HG03280 (cell line): ENCODE measurements around the gene GPT2.
"Not testable (repeated sequence)": the region's sequence is repeated elsewhere in the genome, so short reads cannot be mapped to it uniquely, and the experiment has no call there.

ENCODE experiments used
- ATAC-seq: cut with Tn5 transposase; IDR thresholded peaks from one replicate; pipeline ENCODE4 v1.9.1; 2021; ENCODE audit warnings: mild to moderate bottlenecking, moderate library complexity; ENCODE audit not compliant: unreplicated experiment

Gene GPT2

DNA sequence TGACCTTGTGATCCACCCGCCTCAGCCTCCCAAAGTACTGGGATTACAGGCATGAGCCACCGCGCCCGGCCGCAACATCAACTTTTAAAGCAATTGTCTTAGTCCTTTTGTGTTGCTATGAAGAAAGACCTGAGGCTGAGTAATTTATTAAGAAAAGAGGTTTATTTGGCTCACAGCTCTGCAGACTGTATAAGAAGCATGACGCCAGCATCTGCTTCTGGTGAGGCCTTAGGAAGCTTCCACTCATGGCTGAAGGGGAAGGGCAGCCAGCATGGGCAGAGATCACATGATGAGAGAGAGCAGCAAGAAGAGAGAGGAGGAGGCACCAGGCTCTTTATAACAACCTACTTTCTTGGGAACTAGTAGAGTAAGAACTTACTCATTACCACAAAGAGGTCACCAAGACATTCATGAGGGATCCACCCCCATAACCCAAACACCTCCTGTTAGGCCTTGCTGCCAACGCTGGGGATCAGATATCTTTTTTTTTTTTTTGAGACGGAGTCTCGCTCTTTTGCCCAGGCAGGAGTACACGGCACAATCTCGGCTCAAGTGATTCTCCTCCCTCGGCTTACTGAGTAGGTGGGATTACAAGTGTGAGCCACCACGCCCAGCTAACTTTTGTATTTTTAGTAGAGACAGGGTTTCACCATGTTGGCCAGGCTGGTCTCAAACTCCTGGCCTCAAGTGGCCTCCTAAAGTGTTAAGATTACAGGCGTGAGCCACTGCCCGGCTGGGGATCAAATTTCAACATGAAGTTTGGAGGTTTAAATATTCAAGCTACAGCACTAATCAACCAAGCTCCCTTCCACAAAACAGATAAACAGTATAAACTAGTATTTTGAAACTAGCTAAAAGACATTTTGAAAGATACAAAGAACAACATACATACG lies 21.4 kb upstream of the GPT2 start:
- ATAC-seq: no peak

DNA sequence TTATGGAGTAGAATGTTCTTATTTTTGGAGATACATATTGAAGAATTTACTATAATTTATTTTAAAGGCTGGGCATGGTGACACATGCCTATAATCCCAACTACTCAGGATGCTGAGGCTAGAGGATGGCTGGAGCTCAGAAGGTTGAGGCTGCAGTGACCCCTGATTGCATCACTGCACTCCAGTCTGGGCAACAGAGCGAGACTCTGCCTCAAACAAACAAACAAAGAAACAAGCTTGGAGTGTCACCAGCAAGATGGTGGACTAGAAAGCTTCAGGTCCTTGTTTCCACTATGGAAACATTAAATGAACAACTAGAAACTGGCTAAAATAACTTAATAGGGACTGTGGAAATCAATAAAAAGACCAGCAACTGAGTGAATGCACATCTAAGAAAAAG lies 17.9 kb upstream of the GPT2 start:
- no peak for ATAC-seq

GRCh38 chr16:46867486-46867885 lies 16.7 kb upstream of the GPT2 start:
- not testable (repeated sequence) for ATAC-seq

DNA sequence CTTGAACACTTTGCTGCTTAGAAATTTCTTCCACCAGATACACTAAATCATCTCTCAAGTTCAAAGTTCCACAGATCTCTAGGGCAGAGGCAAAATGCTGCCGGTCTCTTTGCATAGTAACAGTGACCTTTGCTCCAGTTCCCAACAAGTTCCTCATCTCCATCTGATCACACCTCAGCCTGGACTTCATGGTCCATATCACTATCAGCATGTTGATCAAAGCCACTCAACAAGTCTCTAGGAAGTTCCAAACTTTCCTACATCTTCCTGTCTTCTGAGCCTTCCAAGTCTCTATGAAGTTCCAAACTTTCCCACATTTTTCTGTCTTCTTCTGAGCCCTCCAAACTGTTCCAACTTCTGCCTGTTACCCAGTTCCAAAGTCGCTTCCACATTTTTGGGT lies 15.3 kb upstream of the GPT2 start:
- ATAC-seq: not testable (repeated sequence)

DNA sequence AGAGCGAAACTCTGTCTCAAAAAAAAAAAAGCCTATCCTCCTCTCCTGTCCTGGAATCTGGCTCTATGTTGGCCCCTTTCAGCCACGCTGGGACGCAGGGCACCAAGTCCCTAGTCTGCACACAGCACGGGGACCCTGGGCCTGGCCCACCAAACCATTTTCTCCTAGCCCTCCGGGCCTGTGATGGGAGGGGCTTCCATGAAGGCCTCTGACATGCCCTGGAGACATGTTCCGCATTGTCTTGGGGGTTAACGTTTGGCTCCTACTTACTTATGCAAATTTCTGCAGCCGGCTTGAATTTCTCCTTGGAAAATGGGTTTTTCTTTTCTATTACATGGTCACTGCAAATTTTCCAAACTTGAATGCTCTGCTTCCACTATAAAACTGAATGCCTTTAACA lies 12.6 kb upstream of the GPT2 start:
- no peak for ATAC-seq

DNA sequence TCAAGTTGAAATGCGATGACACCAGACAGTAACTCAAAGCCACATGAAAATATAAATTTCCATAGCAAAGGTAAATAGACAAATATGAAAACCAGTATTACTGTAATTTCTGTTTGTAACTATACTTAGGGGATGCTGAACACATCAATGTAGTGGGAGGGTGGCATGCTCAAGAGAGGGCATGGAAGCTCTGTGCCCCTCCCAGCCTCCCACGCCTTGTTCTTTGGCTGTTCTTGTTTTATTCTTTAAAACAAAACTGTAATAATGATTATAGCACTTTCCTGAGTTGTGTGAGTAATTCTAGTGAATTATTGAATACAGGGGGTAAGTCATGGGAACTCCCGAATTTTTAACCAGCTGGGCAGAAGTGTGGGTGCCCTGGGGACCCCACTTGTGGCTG lies 11.0 kb upstream of the GPT2 start:
- ATAC-seq: no peak

DNA sequence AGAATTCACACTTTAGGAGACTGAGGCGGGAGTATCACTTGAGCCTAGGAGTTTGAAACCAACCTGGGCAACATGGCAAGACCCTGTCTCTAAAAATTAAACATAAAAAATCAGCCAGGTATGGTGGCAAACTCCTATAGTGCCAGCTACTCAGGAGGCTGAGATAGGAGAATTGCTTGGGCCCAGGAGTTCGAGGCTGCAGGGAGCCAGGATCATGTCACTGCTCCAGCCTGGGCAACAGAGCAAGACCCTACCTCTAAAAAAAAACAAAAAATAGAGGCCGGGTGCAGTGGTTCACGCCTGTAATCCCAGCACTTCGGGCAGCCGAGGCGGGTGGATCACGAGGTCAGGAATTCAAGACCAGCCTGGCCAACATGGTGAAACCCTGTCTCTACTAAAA lies 8.9 kb upstream of the GPT2 start:
- no peak for ATAC-seq

DNA sequence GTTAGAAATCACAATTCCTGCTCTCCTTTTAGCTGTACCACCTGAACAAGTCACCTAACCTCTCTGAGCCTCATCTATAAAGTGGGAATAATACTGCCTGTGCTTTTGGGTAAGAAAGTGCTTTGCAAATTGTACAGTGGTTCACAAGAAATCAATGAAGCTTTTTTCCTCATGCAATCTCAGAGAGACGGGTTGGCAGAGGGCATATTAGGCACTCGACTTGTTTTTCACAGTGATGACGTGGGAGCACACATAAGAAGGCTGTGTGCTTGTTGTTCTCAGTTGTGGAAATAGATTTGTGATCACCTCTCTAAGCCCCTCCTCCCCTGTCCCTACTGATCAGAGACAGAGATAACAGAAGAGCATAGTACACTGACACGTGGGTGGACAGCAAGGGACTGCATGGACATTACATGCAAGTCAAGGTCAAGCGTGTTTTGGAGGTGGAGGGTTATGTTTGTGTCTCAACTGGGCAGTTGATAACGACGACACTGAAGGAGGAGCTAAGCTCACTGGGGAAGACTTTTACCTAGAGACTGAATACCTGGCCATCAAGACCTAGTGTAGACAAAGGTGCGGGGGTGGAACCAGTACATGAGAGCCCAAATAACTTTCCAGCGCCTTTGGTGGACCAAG lies 1.7 kb upstream of the GPT2 start:
- ATAC-seq: no peak

- ATAC-seq: no peak
Observed at GRCh38 chr16:46882940-46883307, 1.2 kb upstream of the GPT2 start.

DNA sequence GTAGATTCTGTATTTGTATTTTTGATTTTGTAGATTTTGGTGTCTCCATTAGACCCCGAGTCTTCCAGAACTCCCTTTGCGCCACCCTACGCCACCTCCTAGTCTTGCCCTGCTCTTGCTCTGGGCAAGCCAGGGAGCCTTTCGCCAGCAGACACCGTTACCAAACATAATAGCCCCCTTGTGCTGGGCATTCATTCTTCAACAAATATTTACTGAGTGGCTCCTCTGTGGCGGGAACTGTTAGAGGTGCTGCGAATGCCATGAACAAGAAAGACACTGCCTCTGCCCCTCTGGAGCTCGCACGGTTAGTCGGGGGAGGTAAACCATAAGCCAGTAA lies 841 bp upstream of the GPT2 start:
- no peak for ATAC-seq

DNA sequence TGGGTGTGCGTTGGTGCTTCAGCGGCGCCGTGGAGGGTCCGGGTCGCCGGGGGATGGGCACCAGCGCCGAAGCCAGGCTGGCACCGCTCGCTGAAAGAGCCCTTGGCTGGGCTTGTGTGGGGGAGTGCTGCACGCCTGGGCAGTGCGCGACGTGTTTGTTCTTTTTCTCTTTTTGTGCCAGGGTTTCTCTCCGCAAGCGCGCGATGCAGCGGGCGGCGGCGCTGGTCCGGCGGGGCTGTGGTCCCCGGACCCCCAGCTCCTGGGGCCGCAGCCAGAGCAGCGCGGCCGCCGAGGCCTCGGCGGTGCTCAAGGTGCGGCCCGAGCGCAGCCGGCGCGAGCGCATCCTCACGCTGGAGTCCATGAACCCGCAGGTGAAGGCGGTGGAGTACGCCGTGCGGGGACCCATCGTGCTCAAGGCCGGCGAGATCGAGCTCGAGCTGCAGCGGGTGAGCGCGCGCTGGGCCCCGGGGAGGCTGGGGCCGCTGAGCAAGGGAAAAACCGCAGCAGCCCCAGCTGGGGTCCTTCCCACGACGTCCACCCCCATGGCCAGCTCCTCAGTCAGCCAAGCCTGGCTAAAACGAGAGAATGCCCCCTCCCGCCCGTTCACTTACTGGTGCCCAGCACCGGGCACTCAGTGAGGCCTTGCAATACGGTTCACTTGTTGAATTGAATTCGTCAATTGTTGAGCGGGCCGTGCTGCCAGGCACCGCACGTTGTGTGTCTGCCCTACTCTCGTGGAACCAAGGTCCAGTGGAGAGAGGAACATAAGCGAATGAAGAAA lies 541 bp downstream of the GPT2 start:
- peak; percentile 11 for ATAC-seq

DNA sequence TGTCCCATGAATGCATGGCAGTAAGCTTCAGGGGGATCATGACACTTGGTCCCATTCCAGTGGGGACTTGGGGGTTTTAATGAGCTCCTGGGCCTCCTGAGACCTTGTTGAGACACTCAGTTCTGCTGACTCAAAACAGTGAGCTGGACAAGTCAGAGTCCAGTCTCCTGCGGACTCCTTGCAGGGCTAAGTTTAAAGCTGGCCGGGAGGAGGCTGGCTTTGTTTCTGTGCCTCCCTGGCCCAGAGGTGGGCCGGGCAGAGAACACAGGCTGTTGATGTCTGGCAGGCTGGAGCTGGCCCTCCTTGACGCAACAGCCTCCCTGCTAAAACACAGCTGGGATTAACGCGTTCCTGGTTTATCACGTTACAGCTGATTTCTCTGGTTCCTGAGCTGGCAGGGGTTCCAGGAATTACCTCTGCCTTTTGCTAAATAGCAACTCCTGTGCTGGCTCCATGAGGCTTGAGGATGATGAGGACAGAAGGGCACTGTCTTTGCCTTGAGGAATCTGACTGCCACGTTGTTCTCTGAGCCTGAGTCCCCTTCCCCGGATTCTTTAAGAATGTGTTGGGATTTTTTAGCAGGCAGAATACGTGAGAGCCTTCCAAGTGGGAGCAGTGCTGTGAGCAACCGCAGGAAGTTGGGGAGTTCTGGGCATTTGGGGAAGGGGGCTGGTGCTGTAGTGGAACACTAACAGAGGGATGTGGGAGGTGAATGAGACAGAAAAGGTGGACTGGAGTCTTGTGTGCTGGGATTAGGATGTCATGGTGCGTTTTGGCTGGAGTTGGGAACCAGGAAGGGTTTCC lies 2.0 kb downstream of the GPT2 start:
- no peak for ATAC-seq

- no peak for ATAC-seq
Observed at GRCh38 chr16:46886764-46887523, 2.8 kb downstream of the GPT2 start.

DNA sequence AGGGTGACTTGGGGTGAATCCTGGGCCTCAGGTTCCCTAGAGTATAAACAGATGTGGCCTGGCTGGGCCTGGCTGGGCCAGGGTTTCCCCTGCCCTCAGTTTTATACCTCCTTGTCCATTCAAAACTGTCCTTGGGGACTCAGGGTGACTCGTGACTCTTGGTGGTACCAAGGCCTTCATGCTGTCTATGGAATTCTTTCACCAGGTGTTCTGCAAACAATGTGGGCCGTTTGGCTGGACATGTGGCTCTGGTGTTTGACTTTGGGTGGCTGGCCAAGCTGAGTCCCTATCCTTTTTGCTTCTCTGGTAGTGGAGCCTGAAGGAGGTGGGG lies 3.3 kb downstream of the GPT2 start:
- no peak for ATAC-seq

- ATAC-seq: no peak
Observed at GRCh38 chr16:46889245-46889941, 5.2 kb downstream of the GPT2 start.

DNA sequence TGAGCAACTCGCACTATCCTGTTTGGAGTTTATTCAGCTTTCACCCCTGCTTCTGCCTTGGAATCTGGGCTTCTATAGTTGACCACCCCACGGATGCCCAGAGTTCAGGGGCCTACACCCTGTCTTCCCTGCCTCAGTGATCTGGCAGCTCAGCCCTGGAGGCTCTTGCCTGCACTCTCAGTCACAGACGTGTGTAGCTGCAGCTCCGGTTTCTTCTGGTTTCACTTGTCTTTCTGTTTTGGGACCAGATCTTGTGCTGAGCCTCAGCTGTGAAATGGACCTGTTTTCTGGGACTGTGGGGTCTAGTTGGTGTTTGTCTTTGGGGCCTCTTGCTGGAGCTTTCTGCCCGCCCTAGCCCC lies 5.8 kb downstream of the GPT2 start:
- ATAC-seq: peak; percentile 65

DNA sequence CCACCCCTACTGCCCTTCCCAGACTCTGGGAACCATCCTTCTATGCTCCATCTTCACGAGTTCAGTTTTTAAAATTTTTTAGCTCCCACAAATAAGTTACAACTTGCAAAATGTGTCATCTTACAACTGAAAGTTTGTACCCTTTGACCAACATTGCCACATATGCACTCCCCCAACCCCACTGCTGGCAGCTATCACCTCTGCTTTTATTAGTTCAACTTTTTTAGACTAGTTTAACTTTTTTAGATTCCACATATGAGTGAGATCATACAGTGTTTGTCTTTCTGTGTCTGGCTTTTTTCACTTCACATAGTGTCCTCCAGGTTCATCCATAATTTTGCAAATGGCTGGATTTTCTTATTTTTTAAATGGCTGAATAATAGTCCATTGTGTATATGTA lies 7.7 kb downstream of the GPT2 start:
- ATAC-seq: no peak

- no peak for ATAC-seq
Observed at GRCh38 chr16:46894036-46894672, 10.0 kb downstream of the GPT2 start.
